Caco-2 (cell line): ENCODE data around the gene UCKL1. TPM values are rescaled to one million over a fixed set of nuclear protein-coding genes. Genes with fewer than 3 reads are reported as not detected.

Experiments used
- BruUV-seq: library from RNA; stranded (reverse); fragments of 400-500 nt; replicated peaks from 2 replicates; lab custom pipeline; 2021; lab: Mats Ljungman, UMichigan
- CTCF ChIA-PET: fragments of 300-600 bp; sonication (Branson Sonifier 250); formaldehyde crosslinking; loops from one replicate; lab custom pipeline; 2022; ENCODE audit warnings: antibody characterized with exemption; lab: Charles Lee
- POLR2A ChIA-PET: fragments of 300-600 bp; sonication (Branson Sonifier 250); formaldehyde crosslinking; loops from one replicate; lab custom pipeline; 2022; ENCODE audit warnings: antibody characterized with exemption; lab: Charles Lee
- DNase-seq, 2 experiments: peaks; one replicate each; pipeline versions ENCODE4 v3.0.0 to v3.0.0-alpha.2; 2020 to 2022
- H3K27me3 ChIP-seq: replicated peaks from 2 replicates; pipeline ENCODE4 v1.6.0; 2011; ENCODE audit warnings: low read length; ENCODE audit not compliant: control insufficient read depth, insufficient read depth
- H3K36me3 ChIP-seq: 2 replicates; pipeline ENCODE4 v1.5.1; 2011; ENCODE audit warnings: low read length; ENCODE audit not compliant: control insufficient read depth, insufficient read depth
- H3K4me1 ChIP-seq: fragments of 250-450 bp; sonication (Bioruptor Pico); 2 replicates; pipeline ENCODE4 v1.5.1; 2020; ENCODE audit warnings: mild to moderate bottlenecking
- H3K4me3 ChIP-seq: 2 replicates; pipeline ENCODE4 v1.5.1; 2011; ENCODE audit warnings: low read depth, mild to moderate bottlenecking, control low read depth, low read length
- H3K9me3 ChIP-seq: fragments of 250-450 bp; sonication (Bioruptor Pico); 2 replicates; pipeline ENCODE4 v1.5.1; 2020; ENCODE audit warnings: mild to moderate bottlenecking, moderate library complexity
- H3K27ac Mint-ChIP-seq: one replicate; pipeline ENCODE4 v1.8.0; 2022; ENCODE audit warnings: mixed read lengths; ENCODE audit not compliant: unreplicated experiment
- H3K27me3 Mint-ChIP-seq: one replicate; pipeline ENCODE4 v1.8.0; 2022; ENCODE audit warnings: mixed read lengths; ENCODE audit not compliant: insufficient read depth, unreplicated experiment
- H3K36me3 Mint-ChIP-seq: one replicate; pipeline ENCODE4 v1.8.0; 2022; ENCODE audit warnings: mild to moderate bottlenecking, mixed read lengths; ENCODE audit not compliant: insufficient read depth, unreplicated experiment
- H3K4me1 Mint-ChIP-seq: one replicate; pipeline ENCODE4 v1.8.0; 2022; ENCODE audit warnings: low read depth, mixed read lengths; ENCODE audit not compliant: unreplicated experiment
- H3K4me3 Mint-ChIP-seq: one replicate; pipeline ENCODE4 v1.8.0; 2022; ENCODE audit warnings: mild to moderate bottlenecking, moderate library complexity, mixed read lengths; ENCODE audit not compliant: unreplicated experiment
- H3K9me3 Mint-ChIP-seq: one replicate; pipeline ENCODE4 v1.8.0; 2022; ENCODE audit warnings: mixed read lengths; ENCODE audit not compliant: unreplicated experiment
- intact Hi-C: fragments of 100-400 bp; cut with micrococcal nuclease; formaldehyde crosslinking; loops from one replicate; pipeline ENCODE4 v1.10.0; 2022; ENCODE audit not compliant: unreplicated experiment
- total RNA-seq: library from RNA; stranded (reverse); gene quantifications from 2 replicates; pipeline ENCODE4 v1.2.3, GENCODE V29; 2022
- TF ChIP-seq, protein P1 (sequence below), 2 experiments: fragments of 200-600 bp in 1 of 2; IDR thresholded peaks; 1 replicate in 1 of 2; 2 replicates in 1 of 2; pipeline versions ENCODE4 v1.5.1 to v1.8.0; 2011 to 2022; ENCODE audit warnings: antibody characterized with exemption in 1 of 2, control low read depth in 1 of 2, inconsistent platforms in 1 of 2, low read depth in 1 of 2, low read length in 1 of 2, mild to moderate bottlenecking in 1 of 2, moderate library complexity in 1 of 2; ENCODE audit not compliant: insufficient read depth in 1 of 2, severe bottlenecking in 1 of 2, unreplicated experiment in 1 of 2

The UCKL1 gene
- total RNA-seq, 1 experiment from 2014 or later, result 101 TPM

- no peak overlapping the region for H3K4me3 Mint-ChIP-seq
- Histone ChIP-seq H3K9me3 (no peaks in the 10 kb centered on the region), H3K27me3 (no peaks in the 10 kb centered on the region), H3K4me3 (no peak overlapping the region), H3K4me1 (peaks cover 18% of the 10 kb centered on the region), H3K36me3 (peaks cover 5% of the 10 kb centered on the region)
- intact Hi-C loops, result no loop called here
- DNase-seq, result no peak
- POLR2A ChIA-PET, result no interaction called here
- H3K36me3 Mint-ChIP-seq, result peaks cover 62% of the 10 kb centered on the region
- TF ChIP-seq, protein P1, sequence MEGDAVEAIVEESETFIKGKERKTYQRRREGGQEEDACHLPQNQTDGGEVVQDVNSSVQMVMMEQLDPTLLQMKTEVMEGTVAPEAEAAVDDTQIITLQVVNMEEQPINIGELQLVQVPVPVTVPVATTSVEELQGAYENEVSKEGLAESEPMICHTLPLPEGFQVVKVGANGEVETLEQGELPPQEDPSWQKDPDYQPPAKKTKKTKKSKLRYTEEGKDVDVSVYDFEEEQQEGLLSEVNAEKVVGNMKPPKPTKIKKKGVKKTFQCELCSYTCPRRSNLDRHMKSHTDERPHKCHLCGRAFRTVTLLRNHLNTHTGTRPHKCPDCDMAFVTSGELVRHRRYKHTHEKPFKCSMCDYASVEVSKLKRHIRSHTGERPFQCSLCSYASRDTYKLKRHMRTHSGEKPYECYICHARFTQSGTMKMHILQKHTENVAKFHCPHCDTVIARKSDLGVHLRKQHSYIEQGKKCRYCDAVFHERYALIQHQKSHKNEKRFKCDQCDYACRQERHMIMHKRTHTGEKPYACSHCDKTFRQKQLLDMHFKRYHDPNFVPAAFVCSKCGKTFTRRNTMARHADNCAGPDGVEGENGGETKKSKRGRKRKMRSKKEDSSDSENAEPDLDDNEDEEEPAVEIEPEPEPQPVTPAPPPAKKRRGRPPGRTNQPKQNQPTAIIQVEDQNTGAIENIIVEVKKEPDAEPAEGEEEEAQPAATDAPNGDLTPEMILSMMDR (IDR thresholded peaks at IDR 0.05; ENCODE audit: insufficient read depth in 1 of 2, low read depth in 1 of 2, low read length in 1 of 2, severe bottlenecking in 1 of 2, unreplicated experiment in 1 of 2), result no peak
- peaks cover 49% of the 10 kb centered on the region for H3K4me1 Mint-ChIP-seq
- peaks cover 3% of the 10 kb centered on the region for H3K27me3 Mint-ChIP-seq
- no peaks in the 10 kb centered on the region for H3K9me3 Mint-ChIP-seq
- BruUV-seq, result no TSS peak
- CTCF ChIA-PET, result interaction anchor here (0.7 kb wide), 1 partner anchor 28 kb away, joined by 3 read pairs; the partner anchor contains the start of gene PRPF6
- no peak overlapping the region for H3K27ac Mint-ChIP-seq
These were observed 4.0 kb downstream of the UCKL1 start for GRCh38 chr20:63952210-63952535.

- Mint-ChIP-seq H3K27me3 (peaks cover 3% of the 10 kb centered on the region), H3K4me1 (peaks cover 53% of the 10 kb centered on the region), H3K4me3 (no peak overlapping the region), H3K27ac (no peak overlapping the region), H3K36me3 (peaks cover 62% of the 10 kb centered on the region), H3K9me3 (no peaks in the 10 kb centered on the region)
- Histone ChIP-seq H3K9me3 (no peaks in the 10 kb centered on the region), H3K4me3 (no peak overlapping the region), H3K27me3 (no peaks in the 10 kb centered on the region), H3K4me1 (peaks cover 18% of the 10 kb centered on the region), H3K36me3 (peaks cover 5% of the 10 kb centered on the region)
- DNase-seq, result no peak
- ChIA-PET POLR2A (no interaction called here), CTCF (interaction anchor here (0.5 to 0.7 kb wide), 2 partner anchors 29 to 39 kb away, joined by 3 read pairs; partner anchors contain the start of gene PRPF6)
- TF ChIP-seq, protein P1 (IDR thresholded peaks at IDR 0.05; ENCODE audit: insufficient read depth in 1 of 2, low read depth in 1 of 2, low read length in 1 of 2, severe bottlenecking in 1 of 2, unreplicated experiment in 1 of 2), result no peak
- intact Hi-C loops, result no loop called here
- BruUV-seq, result no TSS peak
These were observed 4.6 kb downstream of the UCKL1 start for GRCh38 chr20:63951398-63952209.

- intact Hi-C loops, result no loop called here
- Mint-ChIP-seq H3K9me3 (no peaks in the 10 kb centered on the region), H3K27ac (no peak overlapping the region), H3K4me1 (peaks cover 53% of the 10 kb centered on the region), H3K36me3 (peaks cover 62% of the 10 kb centered on the region), H3K27me3 (peaks cover 3% of the 10 kb centered on the region), H3K4me3 (no peak overlapping the region)
- ChIA-PET CTCF (no interaction called here), POLR2A (no interaction called here)
- peaks cover 18% of the 10 kb centered on the region for H3K4me1 ChIP-seq
- no peak overlapping the region for H3K4me3 ChIP-seq
- no peaks in the 10 kb centered on the region for H3K27me3 ChIP-seq
- DNase-seq, result no peak
- no peaks in the 10 kb centered on the region for H3K9me3 ChIP-seq
- BruUV-seq, result no TSS peak
- TF ChIP-seq, protein P1 (IDR thresholded peaks at IDR 0.05; ENCODE audit: insufficient read depth in 1 of 2, low read depth in 1 of 2, low read length in 1 of 2, severe bottlenecking in 1 of 2, unreplicated experiment in 1 of 2), result no peak
- H3K36me3 ChIP-seq, result peaks cover 5% of the 10 kb centered on the region
These were observed 5.4 kb downstream of the UCKL1 start for GRCh38 chr20:63950701-63951397.
